Natural killer cell (primary cell): Measurements from ENCODE around the gene AP3D1. TPM values are rescaled to one million over a fixed set of nuclear protein-coding genes. Genes with fewer than 3 reads are reported as not detected.
A peak's percentile ranks its signal among the peaks of the same experiment; 100 is the strongest.

Experiments
- ATAC-seq, 3 donors: fragments of 150-1000 bp in 2 of 3; fragments of 200-7000 bp in 1 of 3; cut with Tn5 transposase; 1 replicate in 1 of 3; 2 replicates in 2 of 3; pipeline ENCODE4 v1.10.0; 2021; ENCODE audit warnings: mild to moderate bottlenecking in 2 of 3, moderate library complexity in 2 of 3
- DNase-seq, 2 donors: peaks; one replicate each; pipeline versions ENCODE4 v3.0.0 to v3.0.0-alpha.2; 2013 to 2021; ENCODE audit warnings: mixed read lengths in 1 of 2
- H3K27ac ChIP-seq: one replicate; pipeline ENCODE4 v1.5.1; 2013; ENCODE audit warnings: mild to moderate bottlenecking, low read length
- H3K27me3 ChIP-seq: one replicate; pipeline ENCODE4 v1.6.1; 2013; ENCODE audit warnings: low read length; ENCODE audit not compliant: control insufficient read depth, insufficient read depth
- H3K36me3 ChIP-seq: one replicate; pipeline ENCODE4 v1.6.1; 2013; ENCODE audit warnings: low read length; ENCODE audit not compliant: control insufficient read depth, insufficient read depth
- H3K4me1 ChIP-seq: one replicate; pipeline ENCODE4 v1.6.1; 2013; ENCODE audit warnings: low read length; ENCODE audit not compliant: control insufficient read depth, insufficient read depth
- H3K4me3 ChIP-seq: one replicate; pipeline ENCODE4 v1.5.1; 2013; ENCODE audit warnings: low read length
- H3K9me3 ChIP-seq: one replicate; pipeline ENCODE4 v1.6.1; 2013; ENCODE audit warnings: low read length; ENCODE audit not compliant: control insufficient read depth, insufficient read depth
- H3K27ac Mint-ChIP-seq, 2 donors: one replicate each; pipeline ENCODE4 v1.8.0; 2022; ENCODE audit warnings: mild to moderate bottlenecking in 2 of 2, mixed read lengths in 2 of 2, moderate library complexity in 1 of 2
- H3K27me3 Mint-ChIP-seq, 2 donors: one replicate each; pipeline ENCODE4 v1.8.0; 2022; ENCODE audit warnings: low read depth in 2 of 2, mixed read lengths in 2 of 2
- H3K36me3 Mint-ChIP-seq: one replicate; pipeline ENCODE4 v1.8.0; 2022; ENCODE audit warnings: mixed read lengths
- H3K4me1 Mint-ChIP-seq, 2 donors: one replicate each; pipeline ENCODE4 v1.8.0; 2022; ENCODE audit warnings: mixed read lengths in 2 of 2
- H3K4me3 Mint-ChIP-seq: one replicate; pipeline ENCODE4 v1.8.0; 2022; ENCODE audit warnings: mild to moderate bottlenecking, moderate library complexity, mixed read lengths
- H3K9me3 Mint-ChIP-seq, 2 donors: one replicate each; pipeline ENCODE4 v1.8.0; 2022; ENCODE audit warnings: mixed read lengths in 2 of 2
- WGBS: methylation state at CpG from one replicate; pipeline ENCODE4 v1.1.7; 2013; ENCODE audit warnings: missing lambda C conversion rate; ENCODE audit not compliant: insufficient coverage; 5-methylcytosine and 5-hydroxymethylcytosine counted together
- intact Hi-C: fragments of 100-400 bp; cut with micrococcal nuclease; formaldehyde crosslinking; loops from one replicate; pipeline ENCODE4 v1.14.2; 2022
- total RNA-seq, 4 donors: library from RNA; stranded (reverse); fragments of 120-200 nt in 1 of 4; gene quantifications; one replicate each; pipeline versions ENCODE4 v1.2.3 to v1.2.4, GENCODE V29; 2013 to 2022
- TF ChIP-seq, protein P1 (sequence below): fragments of 200-600 bp; IDR thresholded peaks from one replicate; pipeline ENCODE4 v1.8.0; 2022; ENCODE audit warnings: antibody characterized with exemption

AP3D1 gene
- total RNA-seq, 3 donors from 2014 or later (not counting 1 experiment from before 2014, with no cell fraction given) = 74.6 to 93.1 (median 87.5) TPM

DNA sequence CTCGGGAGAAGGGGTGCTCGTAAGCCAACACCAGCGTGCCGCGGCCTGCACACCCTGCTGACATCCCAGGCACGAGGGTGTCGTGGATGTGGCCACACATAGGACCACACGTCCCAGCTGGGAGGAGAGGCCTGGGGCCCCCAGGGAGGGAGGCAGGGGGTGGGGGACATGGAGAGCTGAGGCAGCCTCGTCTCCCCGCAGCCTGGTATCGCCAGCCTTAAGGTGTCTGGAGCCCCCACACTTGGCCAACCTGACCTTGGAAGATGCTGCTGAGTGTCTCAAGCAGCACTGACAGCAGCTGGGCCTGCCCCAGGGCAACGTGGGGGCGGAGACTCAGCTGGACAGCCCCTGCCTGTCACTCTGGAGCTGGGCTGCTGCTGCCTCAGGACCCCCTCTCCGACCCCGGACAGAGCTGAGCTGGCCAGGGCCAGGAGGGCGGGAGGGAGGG lies 52.3 kb downstream of the AP3D1 start:
- Mint-ChIP-seq H3K27ac (no peak overlapping the region), H3K36me3 (no peaks in the 10 kb centered on the region), H3K4me3 (no peak overlapping the region), H3K27me3 (no peaks in the 10 kb centered on the region), H3K4me1 (peaks cover 19 to 36% of the 10 kb centered on the region in 2 donors), H3K9me3 (no peaks in the 10 kb centered on the region)
- no peak for DNase-seq
- H3K9me3 ChIP-seq = no peaks in the 10 kb centered on the region
- no peak for ATAC-seq
- peaks cover 28% of the 10 kb centered on the region for H3K4me1 ChIP-seq
- no peak overlapping the region for H3K27ac ChIP-seq
- H3K36me3 ChIP-seq = peaks cover 27% of the 10 kb centered on the region
- H3K4me3 ChIP-seq = no peak overlapping the region
- H3K27me3 ChIP-seq = no peaks in the 10 kb centered on the region
- intact Hi-C loops = loop anchor here (5.0 kb wide), 1 partner anchor 37 kb away; no protein-coding TSS in a partner anchor
- WGBS = 88% methylated on average over 16 of the region's 16 CpGs
- TF ChIP-seq, protein P1, sequence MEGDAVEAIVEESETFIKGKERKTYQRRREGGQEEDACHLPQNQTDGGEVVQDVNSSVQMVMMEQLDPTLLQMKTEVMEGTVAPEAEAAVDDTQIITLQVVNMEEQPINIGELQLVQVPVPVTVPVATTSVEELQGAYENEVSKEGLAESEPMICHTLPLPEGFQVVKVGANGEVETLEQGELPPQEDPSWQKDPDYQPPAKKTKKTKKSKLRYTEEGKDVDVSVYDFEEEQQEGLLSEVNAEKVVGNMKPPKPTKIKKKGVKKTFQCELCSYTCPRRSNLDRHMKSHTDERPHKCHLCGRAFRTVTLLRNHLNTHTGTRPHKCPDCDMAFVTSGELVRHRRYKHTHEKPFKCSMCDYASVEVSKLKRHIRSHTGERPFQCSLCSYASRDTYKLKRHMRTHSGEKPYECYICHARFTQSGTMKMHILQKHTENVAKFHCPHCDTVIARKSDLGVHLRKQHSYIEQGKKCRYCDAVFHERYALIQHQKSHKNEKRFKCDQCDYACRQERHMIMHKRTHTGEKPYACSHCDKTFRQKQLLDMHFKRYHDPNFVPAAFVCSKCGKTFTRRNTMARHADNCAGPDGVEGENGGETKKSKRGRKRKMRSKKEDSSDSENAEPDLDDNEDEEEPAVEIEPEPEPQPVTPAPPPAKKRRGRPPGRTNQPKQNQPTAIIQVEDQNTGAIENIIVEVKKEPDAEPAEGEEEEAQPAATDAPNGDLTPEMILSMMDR = no peak

DNA sequence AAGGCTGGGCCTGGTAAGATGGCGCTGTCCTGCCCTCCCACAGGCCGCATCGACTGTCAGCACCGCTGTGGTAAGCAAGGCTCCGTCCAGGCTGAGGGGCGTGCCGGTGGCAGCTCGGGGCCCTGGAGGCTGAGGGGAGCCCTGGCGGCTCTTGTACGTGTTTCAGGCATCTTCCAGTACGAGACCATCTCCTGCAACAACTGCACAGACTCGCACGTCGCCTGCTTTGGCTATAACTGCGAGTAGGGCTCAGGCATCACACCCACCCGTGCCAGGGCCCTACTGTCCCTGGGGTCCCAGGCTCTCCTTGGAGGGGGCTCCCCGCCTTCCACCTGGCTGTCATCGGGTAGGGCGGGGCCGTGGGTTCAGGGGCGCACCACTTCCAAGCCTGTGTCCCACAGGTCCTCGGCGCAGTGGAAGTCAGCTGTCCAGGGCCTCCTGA lies 53.5 kb downstream of the AP3D1 start:
- TF ChIP-seq, protein P1 = no peak

DNA sequence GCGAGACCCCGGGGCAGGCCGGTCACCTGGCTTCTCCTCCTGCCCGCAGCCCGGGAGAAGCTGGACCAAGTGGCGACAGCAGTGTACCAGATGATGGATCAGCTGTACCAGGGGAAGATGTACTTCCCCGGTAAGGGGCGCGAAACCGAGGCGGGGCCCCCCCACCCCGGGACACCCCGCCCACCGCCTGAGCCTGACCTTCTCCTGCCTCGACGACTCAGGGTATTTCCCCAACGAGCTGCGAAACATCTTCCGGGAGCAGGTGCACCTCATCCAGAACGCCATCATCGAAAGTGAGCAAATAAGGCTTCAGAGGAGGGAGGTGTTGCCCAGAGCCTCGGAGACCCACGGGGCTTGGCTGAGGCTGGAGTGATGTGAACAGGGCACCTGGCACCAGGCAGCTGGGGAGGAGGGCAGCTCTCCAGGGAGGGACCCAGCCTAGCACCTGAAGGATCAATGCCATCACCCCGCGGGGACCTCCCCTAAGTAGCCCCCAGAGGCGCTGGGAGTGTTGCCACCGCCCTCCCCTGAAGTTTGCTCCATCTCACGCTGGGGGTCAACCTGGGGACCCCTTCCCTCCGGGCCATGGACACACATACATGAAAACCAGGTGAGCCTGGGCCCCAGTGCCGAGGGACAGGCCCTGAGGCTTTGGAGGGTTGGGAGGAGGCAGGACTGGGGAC lies 54.0 kb downstream of the AP3D1 start:
- no peaks in the 10 kb centered on the region for H3K27me3 ChIP-seq
- Mint-ChIP-seq H3K27ac (peak overlapping the region; percentile 88 to 90), H3K4me1 (peaks cover 19 to 39% of the 10 kb centered on the region in 2 donors), H3K36me3 (no peaks in the 10 kb centered on the region), H3K4me3 (peak overlapping the region; percentile 98), H3K27me3 (no peaks in the 10 kb centered on the region), H3K9me3 (no peaks in the 10 kb centered on the region)
- H3K4me1 ChIP-seq = peaks cover 46% of the 10 kb centered on the region
- peak in 1 of 3 donors; percentile 1 for ATAC-seq
- peak overlapping the region; percentile 43 for H3K4me3 ChIP-seq
- peaks cover 33% of the 10 kb centered on the region for H3K36me3 ChIP-seq
- intact Hi-C loops = loop anchor here (2.0 to 5.0 kb wide), 3 partner anchors 15 to 79 kb away; no protein-coding TSS in a partner anchor
- H3K27ac ChIP-seq = peak overlapping the region; percentile 61
- TF ChIP-seq, protein P1 = peak; percentile 3
- H3K9me3 ChIP-seq = no peaks in the 10 kb centered on the region
- peak; percentile 50 to 84 for DNase-seq
- 24% methylated on average over 30 of the region's 30 CpGs for WGBS

More for the DNA sequence above, 53.5 kb downstream of the AP3D1 start:
- H3K4me1 Mint-ChIP-seq = peaks cover 19 to 39% of the 10 kb centered on the region in 2 donors
- Histone ChIP-seq H3K4me3 (no peak overlapping the region), H3K36me3 (peaks cover 31% of the 10 kb centered on the region), H3K4me1 (peaks cover 40% of the 10 kb centered on the region), H3K27ac (no peak overlapping the region), H3K9me3 (no peaks in the 10 kb centered on the region), H3K27me3 (no peaks in the 10 kb centered on the region)
- H3K9me3 Mint-ChIP-seq = no peaks in the 10 kb centered on the region
- H3K4me3 Mint-ChIP-seq = no peak overlapping the region
- 92% methylated on average over 23 of the region's 23 CpGs for WGBS
- no peaks in the 10 kb centered on the region for H3K27me3 Mint-ChIP-seq
- intact Hi-C loops = loop anchor here (2.0 to 5.0 kb wide), 3 partner anchors 15 to 79 kb away; no protein-coding TSS in a partner anchor
- no peak overlapping the region for H3K27ac Mint-ChIP-seq
- ATAC-seq = no peak
- H3K36me3 Mint-ChIP-seq = no peaks in the 10 kb centered on the region
- no peak for DNase-seq
